ENCODE measurements around the gene KIZ. TPM values are rescaled to one million over a fixed set of nuclear protein-coding genes. Genes with fewer than 3 reads are reported as not detected.

KIZ gene
- polyA plus RNA-seq, 3 donors, result 30.9 to 36.9 (median 33.2) TPM

DNA sequence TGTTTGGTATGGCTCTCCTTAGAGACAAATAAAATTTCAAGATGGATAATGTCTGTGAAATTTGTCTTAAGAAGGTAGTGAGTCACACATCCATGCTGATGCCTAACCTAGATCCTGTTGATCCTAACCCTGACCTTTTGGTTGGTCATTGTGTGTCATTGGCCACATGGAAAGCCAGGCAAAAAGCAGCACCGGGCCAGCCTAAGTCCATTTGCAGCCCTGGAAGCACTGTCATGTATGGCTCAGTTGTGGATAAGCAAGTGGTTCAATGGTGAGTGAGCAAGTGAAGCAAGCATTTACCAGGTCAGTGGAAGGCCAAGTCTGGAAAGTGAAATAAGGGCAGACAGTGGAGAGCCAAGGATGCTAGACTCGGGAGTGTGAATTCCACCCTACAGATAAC, 165.1 kb downstream of the KIZ start:
- no peak for DNase-seq (ENCODE audit: low read depth in 3 of 3, low spot score in 2 of 3)

- DNase-seq (ENCODE audit: low read depth in 3 of 3, low spot score in 2 of 3), result no peak
Measured at GRCh38 chr20:21294755-21295154, 168.9 kb downstream of the KIZ start.

Other genes with a start within 250 kb of the KIZ start
- not detected for gene LINC00237, start 19.7 kb upstream of the KIZ start, polyA plus RNA-seq (ENCODE audit: insufficient read length in 3 of 3)
- gene XRN2, start 177.2 kb downstream of the KIZ start, polyA plus RNA-seq (ENCODE audit: insufficient read length in 3 of 3), result 100 to 1,000 TPM; 104 to 114 (median 112) TPM

Data from right renal cortex interstitium (tissue), 3 donors.